Measurements from ENCODE around the gene TXNDC11. TPM values are rescaled to one million over a fixed set of nuclear protein-coding genes. Genes with fewer than 3 reads are reported as not detected.

Gene TXNDC11
- polyA plus RNA-seq, 1 experiment = 35.8 TPM

GRCh38 chr16:11676799-11677198 lies 65.9 kb downstream of the TXNDC11 start:
- no peaks in the 10 kb centered on the region for H3K9me3 ChIP-seq (ENCODE audit: control insufficient read depth, insufficient read depth, low read length)

GRCh38 chr16:11675561-11676511 lies 66.8 kb downstream of the TXNDC11 start:
- no peaks in the 10 kb centered on the region for H3K9me3 ChIP-seq (ENCODE audit: control insufficient read depth, insufficient read depth, low read length)
- DNase-seq (ENCODE audit: low read depth, low spot score) = no peak
- TF ChIP-seq CTCF (IDR thresholded peaks at IDR 0.05; ENCODE audit: low read depth, low read length) = no peak
- no peak overlapping the region for H3K4me3 ChIP-seq (ENCODE audit: low read depth, low read length)
- CTCF ChIA-PET = no interaction called here
- POLR2A ChIA-PET = no interaction called here
- no peak overlapping the region for H3K27ac ChIP-seq (ENCODE audit: low read depth, low read length)
- H3K27me3 ChIP-seq (ENCODE audit: control insufficient read depth, insufficient read depth, low read length) = no peaks in the 10 kb centered on the region

More at GRCh38 chr16:11676799-11677198, 65.9 kb downstream of the TXNDC11 start:
- TF ChIP-seq CTCF (IDR thresholded peaks at IDR 0.05; ENCODE audit: low read depth, low read length) = no peak
- H3K27ac ChIP-seq (ENCODE audit: low read depth, low read length) = no peak overlapping the region
- H3K27me3 ChIP-seq (ENCODE audit: control insufficient read depth, insufficient read depth, low read length) = no peaks in the 10 kb centered on the region
- no peak overlapping the region for H3K4me3 ChIP-seq (ENCODE audit: low read depth, low read length)
- no peak for DNase-seq (ENCODE audit: low read depth, low spot score)
- ChIA-PET POLR2A (no interaction called here), CTCF (no interaction called here)

DNA sequence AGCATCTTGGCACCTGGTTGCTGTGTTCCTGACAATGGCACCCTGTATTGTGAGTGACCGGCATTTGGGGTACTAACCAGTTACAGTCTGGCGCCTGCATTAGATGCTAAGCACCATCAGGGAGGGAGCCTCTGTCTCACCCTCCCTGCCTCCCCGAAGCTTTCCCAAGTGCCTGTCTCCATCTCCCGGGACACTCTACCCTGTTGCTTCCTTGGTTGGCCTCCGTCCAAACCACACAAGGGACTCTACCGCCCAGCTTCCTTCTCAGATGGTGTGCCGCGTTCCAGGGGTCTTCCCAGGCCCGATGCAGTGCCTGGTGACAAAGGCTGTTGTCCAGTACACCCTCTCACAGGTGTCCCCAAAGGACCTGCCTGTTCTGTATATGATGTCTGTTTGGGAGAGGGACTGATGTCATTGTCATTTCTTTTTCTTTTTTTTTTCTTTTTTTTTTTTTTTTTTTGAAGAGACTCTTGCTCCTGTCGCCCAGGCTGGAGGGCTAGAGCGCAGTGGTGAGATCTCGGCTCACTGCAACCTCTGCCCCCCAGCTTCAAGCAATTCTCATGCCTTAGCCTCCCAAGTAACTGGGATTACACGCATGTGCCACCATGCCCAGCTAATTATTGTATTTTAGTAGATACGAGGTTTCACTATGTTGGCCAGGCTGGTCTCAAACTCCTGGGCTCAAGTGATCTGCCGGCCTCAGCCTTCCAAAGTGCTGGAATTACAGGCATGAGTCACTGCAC lies 67.7 kb downstream of the TXNDC11 start:
- no peak for TF ChIP-seq CTCF (IDR thresholded peaks at IDR 0.05; ENCODE audit: low read depth, low read length)
- ChIA-PET POLR2A (no interaction called here), CTCF (interaction anchor here (1.1 to 1.7 kb wide), 2 partner anchors 39 to 143 kb away, joined by 3 to 5 read pairs; no protein-coding TSS in a partner anchor)
- H3K9me3 ChIP-seq (ENCODE audit: control insufficient read depth, insufficient read depth, low read length) = no peaks in the 10 kb centered on the region
- no peak overlapping the region for H3K27ac ChIP-seq (ENCODE audit: low read depth, low read length)
- no peaks in the 10 kb centered on the region for H3K27me3 ChIP-seq (ENCODE audit: control insufficient read depth, insufficient read depth, low read length)
- H3K4me3 ChIP-seq (ENCODE audit: low read depth, low read length) = no peak overlapping the region
- no peak for DNase-seq (ENCODE audit: low read depth, low spot score)

- H3K27me3 ChIP-seq (ENCODE audit: control insufficient read depth, insufficient read depth, low read length) = no peaks in the 10 kb centered on the region
- no peak overlapping the region for H3K4me3 ChIP-seq (ENCODE audit: low read depth, low read length)
- no peak for TF ChIP-seq CTCF (IDR thresholded peaks at IDR 0.05; ENCODE audit: low read depth, low read length)
- H3K27ac ChIP-seq (ENCODE audit: low read depth, low read length) = no peak overlapping the region
- POLR2A ChIA-PET = no interaction called here
- no peaks in the 10 kb centered on the region for H3K9me3 ChIP-seq (ENCODE audit: control insufficient read depth, insufficient read depth, low read length)
- no peak for DNase-seq (ENCODE audit: low read depth, low spot score)
- CTCF ChIA-PET = interaction anchor here (1.1 to 1.7 kb wide), 2 partner anchors 40 to 142 kb away, joined by 3 to 5 read pairs; no protein-coding TSS in a partner anchor
Measured at GRCh38 chr16:11674001-11674817, 68.4 kb downstream of the TXNDC11 start.
